GM19035 (cell line): ENCODE data around the gene NKD2.

Experiments used
- ATAC-seq: cut with Tn5 transposase; IDR thresholded peaks from one replicate; pipeline ENCODE4 v1.9.1; 2021; ENCODE audit not compliant: unreplicated experiment

NKD2 gene

DNA sequence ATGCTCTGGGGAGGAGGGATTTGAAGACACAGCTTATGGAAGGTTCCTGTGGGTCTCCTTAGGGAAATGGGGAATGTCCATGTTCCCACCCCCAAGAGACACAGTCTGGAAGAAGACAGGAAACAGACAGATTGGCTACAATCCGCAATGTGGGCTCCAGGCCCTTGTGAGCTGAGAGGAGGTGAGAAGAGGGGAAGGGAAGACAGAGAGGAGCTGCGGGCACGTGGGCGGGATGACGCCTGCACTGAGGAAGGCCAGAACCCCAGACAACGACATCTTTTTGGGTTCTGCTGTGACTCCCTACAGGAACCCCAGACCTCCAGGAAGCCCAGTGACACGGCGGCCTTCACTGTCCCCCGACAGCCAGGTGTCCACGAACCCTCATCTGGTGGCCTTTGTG, 29.9 kb upstream of the NKD2 start:
- ATAC-seq: no peak

DNA sequence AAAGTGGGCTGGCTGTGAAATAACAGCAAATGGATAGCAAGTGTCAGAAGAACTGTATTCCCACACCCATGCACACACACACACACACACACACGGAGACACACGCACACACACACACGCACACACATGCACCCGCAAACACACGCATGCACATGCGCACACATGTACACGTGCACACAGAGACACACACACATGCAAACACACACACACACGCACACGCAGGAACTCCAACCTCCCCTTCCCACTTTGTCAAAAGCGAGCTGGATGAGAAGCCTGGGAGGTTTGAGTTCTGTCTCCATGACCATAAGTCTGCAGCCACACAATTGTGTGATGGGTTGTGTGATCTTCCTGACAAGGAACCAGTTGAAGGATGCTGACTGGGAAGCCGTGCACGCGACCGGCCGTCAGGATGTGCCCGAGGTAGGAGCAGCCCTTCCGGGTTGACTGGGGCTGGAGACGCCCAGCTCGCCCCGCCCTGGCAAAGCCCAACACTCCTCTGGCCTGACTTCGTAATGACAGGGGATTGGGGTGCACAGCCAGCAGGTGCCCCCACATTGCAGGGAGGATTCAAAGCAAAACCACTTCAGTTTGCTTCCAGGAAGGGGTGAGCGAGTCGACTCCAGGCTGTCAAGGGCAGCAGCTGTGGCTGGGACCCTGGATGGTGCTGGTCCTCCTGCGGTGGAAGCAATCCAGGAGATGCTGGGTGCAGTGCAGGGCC, 29.3 kb upstream of the NKD2 start:
- no peak for ATAC-seq

DNA sequence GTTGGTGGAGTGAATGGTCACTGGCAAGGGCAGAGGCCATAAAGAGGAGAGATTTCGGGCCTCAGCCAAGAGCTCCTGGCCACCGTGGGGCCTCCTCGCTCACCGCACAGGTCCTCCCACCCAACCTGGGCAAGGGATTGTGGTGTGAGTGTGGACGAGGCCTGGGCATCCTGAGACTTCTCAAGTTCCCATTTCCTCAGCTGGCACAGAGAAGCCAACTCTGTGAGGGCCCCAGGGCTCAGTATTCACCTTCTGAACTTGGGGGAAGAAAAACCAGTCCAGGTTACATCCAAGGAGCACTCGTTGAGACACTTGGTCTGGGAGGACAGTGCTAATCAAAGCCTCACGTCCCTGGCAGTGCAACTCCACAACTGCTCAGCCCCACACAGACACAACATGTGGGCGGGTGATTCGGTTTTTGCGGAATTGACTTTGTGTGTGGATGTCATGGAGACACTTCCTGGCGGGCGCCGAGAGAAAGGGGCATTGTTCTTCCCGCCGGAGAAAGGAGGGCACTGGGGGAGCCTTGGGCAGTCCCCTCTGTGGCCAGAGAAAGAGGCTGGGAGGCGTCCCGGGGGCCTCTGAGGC, 28.5 kb upstream of the NKD2 start:
- no peak for ATAC-seq

DNA sequence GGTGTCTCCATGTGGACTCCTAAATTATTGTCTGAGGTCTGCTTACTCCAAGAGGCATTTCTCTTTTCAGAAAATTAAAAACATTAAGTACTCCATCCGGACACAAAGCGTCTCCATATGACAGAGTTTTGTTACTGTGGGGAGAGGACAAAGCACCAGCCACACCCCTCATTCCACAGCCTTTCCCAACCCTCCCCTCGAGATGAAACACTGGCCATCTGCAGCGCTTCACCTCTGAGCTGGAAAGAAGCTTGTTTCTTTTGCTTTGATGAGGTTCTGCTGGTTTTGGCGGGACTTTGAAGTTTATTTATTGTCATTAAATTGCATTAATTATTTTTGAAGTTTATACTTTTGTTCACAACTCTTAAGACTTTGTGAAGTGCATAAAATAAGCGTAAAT, 27.6 kb upstream of the NKD2 start:
- no peak for ATAC-seq

DNA sequence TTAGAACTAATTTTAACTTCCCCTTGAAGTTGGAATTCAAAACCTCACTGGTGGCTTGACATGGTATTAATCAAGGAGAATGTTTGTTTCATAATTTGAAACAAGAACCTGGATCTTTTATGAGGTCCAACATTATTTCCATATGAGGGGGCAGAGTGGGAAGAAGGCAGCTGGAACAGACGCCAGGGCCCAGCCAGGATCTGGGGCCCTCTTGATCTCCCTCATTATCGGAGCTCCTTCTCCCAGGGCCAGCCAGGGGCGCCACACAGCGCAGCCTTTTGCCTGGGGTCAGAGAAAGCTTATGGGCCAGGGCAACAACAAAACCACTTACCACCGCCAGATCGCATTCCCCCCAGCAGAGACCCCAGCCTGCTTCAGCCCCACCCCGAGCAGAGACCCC, 27.1 kb upstream of the NKD2 start:
- no peak for ATAC-seq

- ATAC-seq: no peak
Observed at GRCh38 chr5:982377-983237, 26.0 kb upstream of the NKD2 start.

DNA sequence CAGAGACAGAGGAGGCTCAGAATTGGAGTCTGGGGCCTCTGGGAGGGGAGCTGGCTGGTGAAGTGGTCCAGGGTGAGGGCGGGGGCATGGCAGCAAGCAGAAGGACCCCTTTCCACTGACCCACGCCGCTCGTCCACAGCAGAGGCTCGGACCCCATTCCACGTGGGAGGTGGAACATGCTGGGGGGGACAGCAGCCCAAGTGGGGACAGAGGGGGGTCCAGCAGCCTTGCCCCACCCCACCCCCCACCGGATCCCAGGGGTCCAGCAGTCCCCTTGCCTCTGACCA, 25.4 kb upstream of the NKD2 start:
- no peak for ATAC-seq

GRCh38 chr5:983568-983967, 25.0 kb upstream of the NKD2 start:
- ATAC-seq: no peak

GRCh38 chr5:984774-985173, 23.8 kb upstream of the NKD2 start:
- ATAC-seq: no peak

DNA sequence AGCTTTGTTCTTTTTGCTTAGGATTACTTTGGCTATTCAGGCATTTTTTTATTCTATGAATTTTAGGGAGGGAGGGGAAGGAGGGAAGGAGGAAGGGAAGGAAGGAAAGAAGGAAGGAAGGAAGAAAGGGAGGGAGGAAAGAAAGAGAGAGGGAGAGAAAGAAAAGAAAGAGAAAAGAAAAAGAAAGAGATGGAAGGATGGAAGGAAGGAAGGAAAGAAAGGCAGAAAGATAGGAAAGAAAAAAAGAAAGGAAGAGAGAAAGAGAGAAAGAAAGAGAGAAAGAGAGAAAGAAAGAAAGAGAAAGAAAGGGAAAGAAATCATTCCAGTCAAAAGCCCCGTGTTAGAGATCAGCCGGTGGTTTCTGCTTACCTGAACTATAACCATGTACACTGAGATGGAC, 20.8 kb upstream of the NKD2 start:
- ATAC-seq: no peak

GRCh38 chr5:988322-988721, 20.3 kb upstream of the NKD2 start:
- ATAC-seq: no peak

DNA sequence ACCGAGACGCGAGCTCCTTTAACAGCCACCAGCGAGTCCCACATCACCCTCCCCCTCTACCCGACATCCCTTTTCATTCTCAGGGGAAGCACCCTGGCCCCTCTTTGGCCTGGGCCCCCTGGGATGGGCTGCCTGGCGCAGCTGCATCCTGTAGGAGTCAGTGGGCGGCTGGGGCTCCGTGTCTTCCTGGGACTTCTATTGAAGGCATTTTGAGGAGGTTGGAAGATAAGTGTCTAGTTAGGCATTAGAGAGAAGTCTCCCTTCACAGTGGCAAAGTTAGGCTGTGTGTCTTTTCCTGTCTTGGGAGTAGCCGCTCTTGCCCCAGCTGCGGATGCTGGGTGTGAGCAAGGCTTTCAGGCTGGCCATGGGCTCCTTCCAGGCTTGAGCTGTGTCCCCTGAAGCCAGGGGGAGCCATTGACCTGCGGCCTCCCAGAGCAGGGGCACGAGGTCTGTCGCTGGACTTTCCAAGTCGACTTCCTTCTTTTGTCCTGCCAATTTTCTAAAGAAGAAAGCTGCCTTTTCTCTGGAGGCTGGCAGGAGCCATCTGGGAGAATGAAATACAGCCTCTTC, 18.6 kb upstream of the NKD2 start:
- ATAC-seq: no peak

GRCh38 chr5:991472-992267, 16.9 kb upstream of the NKD2 start:
- no peak for ATAC-seq

DNA sequence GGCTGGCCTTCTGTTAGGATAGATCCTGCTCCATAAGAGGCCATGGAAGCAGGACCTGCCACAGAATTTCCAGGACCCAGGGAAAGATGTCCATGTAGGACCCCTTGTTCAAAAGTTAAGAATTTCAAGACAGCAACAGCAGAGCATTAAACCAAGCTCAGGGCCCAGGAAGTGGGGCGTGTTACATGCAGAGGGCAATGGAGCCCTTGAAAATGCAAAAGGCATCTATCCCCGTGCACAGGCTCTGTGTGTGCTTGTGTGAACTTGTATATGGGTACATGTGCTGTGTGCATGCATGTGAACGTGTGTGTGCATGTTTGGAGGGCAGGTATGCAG, 14.4 kb upstream of the NKD2 start:
- no peak for ATAC-seq

DNA sequence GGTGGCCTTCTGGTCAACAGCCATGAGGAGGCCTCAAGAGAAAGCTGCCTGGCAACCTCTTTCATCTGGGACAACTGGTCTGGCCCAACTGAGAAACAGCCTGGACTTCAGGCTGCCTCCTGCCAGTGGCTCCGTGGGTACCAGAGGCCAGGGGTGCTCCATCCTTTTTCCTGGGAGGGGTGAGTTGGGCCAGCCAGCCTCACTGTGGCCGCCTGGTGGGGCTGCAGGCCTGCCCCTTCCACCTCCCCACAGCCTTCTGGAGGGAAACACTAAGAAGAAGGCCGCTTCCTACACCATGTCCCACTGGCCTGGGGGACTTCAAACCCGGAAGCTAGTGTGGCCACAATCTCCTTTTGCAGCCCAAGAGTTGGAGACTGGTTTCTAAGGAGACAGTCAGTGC, 13.8 kb upstream of the NKD2 start:
- no peak for ATAC-seq

GRCh38 chr5:995318-995717, 13.3 kb upstream of the NKD2 start:
- ATAC-seq: no peak

GRCh38 chr5:997001-997474, 11.6 kb upstream of the NKD2 start:
- ATAC-seq: no peak

DNA sequence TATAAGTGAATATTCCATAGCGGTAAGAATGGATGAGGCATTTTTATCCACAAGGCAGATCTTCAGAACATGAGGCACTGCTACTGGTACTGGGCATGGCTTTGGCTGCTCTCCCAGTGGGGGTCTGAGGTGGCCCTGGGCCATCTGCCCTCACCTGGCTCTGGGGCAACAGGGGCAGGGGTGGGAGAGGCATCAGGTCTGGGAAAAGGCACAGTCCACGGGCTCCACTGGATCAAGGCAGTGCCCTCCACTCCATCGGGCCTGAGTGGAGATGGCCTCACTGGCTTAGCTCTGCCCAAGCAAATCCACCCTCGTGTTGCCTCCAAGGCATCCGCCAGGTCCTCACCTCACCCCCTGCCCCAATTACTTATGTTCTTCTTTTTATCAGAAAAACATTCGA, 10.9 kb upstream of the NKD2 start:
- no peak for ATAC-seq

GRCh38 chr5:998246-999031, 10.2 kb upstream of the NKD2 start:
- no peak for ATAC-seq

- no peak for ATAC-seq
Observed at GRCh38 chr5:999032-999501, 9.5 kb upstream of the NKD2 start.
